Fibroblast of pulmonary artery (primary cell): Measurements from ENCODE around the gene ARPP19.
A peak's percentile ranks its signal among the peaks of the same experiment; 100 is the strongest.
"Not testable (repeated sequence)": the region's sequence is repeated elsewhere in the genome, so short reads cannot be mapped to it uniquely, and the experiment has no call there.

Experiments used
- DNase-seq: peaks from one replicate; pipeline ENCODE4 v3.0.0-alpha.2; 2010; ENCODE audit warnings: low read depth
- H3K4me3 ChIP-seq: replicated peaks from 2 replicates; pipeline ENCODE4 v1.5.1; 2011; ENCODE audit warnings: low read depth, mild to moderate bottlenecking, control low read depth, low read length, moderate library complexity
- TF ChIP-seq, protein P1 (sequence below): IDR thresholded peaks from 2 replicates; pipeline ENCODE4 v1.5.1; 2011; ENCODE audit warnings: mild to moderate bottlenecking, control low read depth, low read length, inconsistent platforms; ENCODE audit errors: missing control alignments

The ARPP19 gene

DNA sequence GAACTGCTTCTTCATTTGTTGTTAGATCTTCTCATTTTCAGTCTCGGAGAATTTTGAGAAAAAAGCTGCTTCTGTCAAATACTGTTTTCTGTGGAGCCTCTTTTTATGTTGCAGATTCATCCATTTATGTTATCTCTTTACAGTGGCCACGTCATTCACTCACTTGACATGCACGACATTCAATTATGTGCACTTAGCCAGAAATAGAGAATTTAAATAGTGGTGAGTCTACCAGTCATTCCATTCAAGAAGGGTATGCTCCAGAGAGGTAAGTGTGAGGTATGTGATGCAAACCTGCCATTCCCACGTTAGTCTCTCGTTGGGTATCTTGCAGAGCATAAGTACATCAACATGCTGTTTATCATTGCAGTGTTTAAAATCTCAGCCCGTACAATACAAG, 9.8 kb downstream of the ARPP19 start:
- no peak for DNase-seq
- no peak overlapping the region for H3K4me3 ChIP-seq

DNA sequence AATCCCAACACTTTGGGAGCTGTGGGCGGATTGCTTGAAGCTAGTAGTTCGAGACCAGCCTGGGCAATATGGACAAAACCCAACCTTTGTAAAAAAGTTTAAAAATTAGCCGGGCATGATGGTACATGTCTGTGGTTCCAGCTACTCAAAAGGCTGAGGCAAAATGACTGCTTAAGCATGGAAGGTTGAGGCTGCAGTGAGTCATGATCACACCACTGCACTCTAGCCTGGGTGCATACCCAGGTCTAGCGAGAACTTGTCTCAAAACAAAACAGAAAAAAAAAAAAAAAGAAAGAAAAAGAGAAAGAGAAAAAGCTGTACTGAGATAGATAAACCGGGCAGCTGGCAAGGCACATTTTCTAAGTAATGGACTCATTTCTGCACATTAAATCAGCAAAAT, 10.6 kb downstream of the ARPP19 start:
- TF ChIP-seq, protein P1, sequence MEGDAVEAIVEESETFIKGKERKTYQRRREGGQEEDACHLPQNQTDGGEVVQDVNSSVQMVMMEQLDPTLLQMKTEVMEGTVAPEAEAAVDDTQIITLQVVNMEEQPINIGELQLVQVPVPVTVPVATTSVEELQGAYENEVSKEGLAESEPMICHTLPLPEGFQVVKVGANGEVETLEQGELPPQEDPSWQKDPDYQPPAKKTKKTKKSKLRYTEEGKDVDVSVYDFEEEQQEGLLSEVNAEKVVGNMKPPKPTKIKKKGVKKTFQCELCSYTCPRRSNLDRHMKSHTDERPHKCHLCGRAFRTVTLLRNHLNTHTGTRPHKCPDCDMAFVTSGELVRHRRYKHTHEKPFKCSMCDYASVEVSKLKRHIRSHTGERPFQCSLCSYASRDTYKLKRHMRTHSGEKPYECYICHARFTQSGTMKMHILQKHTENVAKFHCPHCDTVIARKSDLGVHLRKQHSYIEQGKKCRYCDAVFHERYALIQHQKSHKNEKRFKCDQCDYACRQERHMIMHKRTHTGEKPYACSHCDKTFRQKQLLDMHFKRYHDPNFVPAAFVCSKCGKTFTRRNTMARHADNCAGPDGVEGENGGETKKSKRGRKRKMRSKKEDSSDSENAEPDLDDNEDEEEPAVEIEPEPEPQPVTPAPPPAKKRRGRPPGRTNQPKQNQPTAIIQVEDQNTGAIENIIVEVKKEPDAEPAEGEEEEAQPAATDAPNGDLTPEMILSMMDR = no peak
- DNase-seq = peak; percentile 55
- H3K4me3 ChIP-seq = no peak overlapping the region

More for the DNA sequence above, 9.8 kb downstream of the ARPP19 start:
- TF ChIP-seq, protein P1 = no peak

DNA sequence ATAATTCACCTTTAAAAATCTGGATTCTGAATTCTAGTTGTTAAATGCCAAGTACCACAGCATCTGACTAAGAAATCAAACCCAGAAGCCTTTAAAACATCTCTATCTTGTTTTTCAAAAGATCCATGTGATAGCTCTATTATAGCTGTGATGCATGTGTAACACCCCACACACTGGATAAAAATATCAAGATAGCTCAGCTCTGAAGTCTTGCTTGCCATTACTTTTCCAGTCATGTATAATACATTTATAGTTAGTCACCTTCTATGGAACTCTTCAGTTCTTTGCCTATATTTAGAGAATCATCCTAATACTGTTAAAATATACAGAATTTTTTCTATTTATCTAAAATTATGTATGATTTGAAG, 11.6 kb downstream of the ARPP19 start:
- no peak for DNase-seq
- TF ChIP-seq, protein P1 = no peak
- no peak overlapping the region for H3K4me3 ChIP-seq

DNA sequence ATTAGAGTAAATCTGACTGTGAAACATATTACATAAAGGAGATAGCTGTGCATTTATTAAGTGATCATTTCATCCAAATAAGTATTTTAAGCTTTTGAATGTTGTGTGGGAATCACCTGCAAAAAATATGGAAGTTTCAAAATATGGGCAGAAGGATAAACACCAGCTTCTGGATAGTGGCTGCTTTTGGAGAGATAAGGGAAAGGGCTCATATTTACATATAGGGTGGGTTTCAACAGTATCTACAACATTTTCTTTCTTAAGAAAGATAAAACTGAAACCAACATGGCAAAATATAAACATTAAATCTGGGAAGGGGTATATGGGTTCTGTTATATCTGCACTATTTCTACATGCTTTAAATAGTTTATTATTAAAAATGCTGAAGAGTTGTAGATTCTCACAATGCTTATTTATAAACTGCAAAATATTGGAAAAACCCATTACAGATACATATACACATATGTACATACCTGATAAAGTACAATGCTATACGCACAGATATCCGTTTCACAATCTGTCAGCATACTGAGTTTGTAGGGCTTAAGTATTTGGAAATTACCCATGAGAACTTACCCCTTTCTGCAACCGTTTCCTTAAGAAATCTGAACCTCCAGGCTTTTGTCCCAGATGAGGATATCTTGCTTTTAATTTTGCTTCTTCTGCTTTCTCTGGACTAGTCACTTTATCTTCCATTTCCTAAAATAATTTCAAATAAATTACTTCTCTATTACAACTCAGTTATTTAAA, 12.1 kb downstream of the ARPP19 start:
- no peak for DNase-seq
- TF ChIP-seq, protein P1 = no peak
- no peak overlapping the region for H3K4me3 ChIP-seq

DNA sequence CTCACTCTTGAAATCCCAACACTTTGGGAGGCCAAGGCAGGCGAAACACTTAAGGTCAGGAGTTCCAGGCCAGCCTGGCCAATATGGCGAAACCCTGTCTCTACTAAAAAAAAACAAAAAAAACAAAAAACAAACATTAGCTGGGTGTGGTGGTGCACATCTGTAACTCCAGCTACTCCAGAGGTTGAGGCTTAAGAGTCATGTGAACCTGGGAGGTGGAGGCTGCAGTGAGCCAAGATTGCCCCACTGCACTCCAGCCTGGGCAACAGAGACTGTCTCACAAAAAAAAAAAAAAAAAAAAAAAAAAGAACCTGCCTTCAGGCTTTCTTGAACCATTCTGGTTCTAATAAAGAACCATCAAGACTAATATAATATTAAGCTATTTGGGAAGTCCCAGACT, 16.5 kb downstream of the ARPP19 start:
- no peak overlapping the region for H3K4me3 ChIP-seq
- TF ChIP-seq, protein P1 = no peak
- no peak for DNase-seq

DNA sequence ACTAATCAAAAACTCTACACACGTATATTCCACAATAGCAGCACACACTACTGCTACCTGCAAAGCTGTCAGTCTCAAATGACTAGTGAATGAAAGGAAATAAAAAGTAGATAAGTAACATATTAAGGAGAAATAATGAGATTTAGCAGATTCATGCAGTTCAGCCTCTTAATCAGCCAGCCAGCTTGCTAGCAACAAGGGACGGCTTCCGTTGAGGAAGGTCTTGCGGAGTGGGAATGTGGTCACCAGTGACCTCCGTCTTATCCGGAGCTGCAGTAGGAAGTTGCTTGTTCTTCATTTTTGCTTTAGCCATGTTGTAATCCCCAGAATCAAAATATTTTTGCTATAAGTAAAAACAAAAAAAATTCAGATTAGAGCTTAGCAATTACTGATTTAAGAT, 17.1 kb downstream of the ARPP19 start:
- TF ChIP-seq, protein P1 = no peak

DNA sequence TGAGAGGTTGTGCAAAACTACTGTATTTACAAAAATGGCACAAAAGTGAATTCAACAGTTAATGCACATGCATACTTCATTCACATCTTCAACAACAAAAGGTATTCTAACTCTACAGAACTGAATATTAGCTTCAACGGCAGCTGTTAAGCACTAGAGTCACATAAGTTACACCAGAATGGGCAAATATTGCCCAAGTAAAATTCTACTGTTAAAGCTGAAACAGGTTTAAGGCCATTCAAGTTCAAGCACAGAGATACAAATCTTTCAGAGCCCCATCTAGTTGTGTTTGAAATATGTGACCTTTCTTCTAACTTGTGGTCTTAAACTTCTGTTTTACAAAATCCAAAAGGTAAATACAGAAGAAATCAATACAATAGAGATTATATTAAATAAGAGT, 17.6 kb downstream of the ARPP19 start:
- not testable (repeated sequence) for DNase-seq, H3K4me3 ChIP-seq

More for the DNA sequence above, 17.1 kb downstream of the ARPP19 start:
- H3K4me3 ChIP-seq = no peak overlapping the region
- DNase-seq = no peak
